Effector CD4-positive, alpha-beta T cell (primary cell): ENCODE data around the gene CHTF8.
"Not testable (repeated sequence)": the region's sequence is repeated elsewhere in the genome, so short reads cannot be mapped to it uniquely, and the experiment has no call there.

Experiments used
- DNase-seq: peaks from one replicate; pipeline ENCODE4 v3.0.0-alpha.2; 2020

The CHTF8 gene

DNA sequence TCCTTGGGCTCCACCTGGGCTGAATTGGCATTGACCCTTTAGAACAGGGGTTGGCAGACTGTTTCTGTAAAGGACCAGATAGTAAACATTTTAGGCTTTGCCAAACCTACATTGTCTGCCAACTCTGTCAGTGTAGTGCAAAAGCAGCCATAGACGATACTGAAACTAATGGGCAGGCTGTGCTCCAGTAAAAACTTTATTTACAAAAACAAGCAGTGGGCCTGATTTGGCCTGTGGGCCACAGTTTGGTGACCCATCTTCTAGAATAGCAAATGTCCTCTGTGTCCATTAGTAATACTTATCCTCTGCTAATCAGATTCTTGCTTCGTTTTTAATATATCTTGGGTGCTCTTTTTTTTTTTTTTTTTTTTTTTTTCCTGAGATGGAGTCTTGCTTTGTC is 6.2 kb upstream of the CHTF8 start:
- DNase-seq, result no peak

DNA sequence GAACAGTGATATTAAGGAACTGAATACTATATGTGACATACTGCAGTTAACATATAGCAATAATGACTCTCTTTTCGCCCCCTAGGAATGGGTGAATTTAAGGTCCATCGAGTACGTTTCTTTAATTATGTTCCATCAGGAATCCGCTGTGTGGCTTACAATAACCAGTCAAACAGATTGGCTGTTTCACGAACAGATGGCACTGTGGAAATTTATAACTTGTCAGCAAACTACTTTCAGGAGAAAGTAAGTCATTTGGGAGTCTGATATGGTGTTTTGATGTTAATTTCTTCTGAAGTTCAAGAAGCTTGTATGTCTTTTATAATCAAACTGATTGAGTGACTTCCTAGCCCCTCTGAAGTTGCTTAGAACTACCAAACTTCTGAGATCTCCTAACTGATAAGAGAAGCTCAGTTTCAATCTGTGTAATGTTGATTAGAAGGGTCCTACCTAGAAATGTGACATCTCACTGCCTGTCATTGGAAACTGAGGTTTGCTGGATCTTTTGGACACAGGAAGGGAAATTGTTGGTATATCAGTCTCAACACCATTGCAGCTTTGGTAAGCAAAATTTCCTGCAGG is 1.1 kb upstream of the CHTF8 start:
- no peak for DNase-seq

DNA sequence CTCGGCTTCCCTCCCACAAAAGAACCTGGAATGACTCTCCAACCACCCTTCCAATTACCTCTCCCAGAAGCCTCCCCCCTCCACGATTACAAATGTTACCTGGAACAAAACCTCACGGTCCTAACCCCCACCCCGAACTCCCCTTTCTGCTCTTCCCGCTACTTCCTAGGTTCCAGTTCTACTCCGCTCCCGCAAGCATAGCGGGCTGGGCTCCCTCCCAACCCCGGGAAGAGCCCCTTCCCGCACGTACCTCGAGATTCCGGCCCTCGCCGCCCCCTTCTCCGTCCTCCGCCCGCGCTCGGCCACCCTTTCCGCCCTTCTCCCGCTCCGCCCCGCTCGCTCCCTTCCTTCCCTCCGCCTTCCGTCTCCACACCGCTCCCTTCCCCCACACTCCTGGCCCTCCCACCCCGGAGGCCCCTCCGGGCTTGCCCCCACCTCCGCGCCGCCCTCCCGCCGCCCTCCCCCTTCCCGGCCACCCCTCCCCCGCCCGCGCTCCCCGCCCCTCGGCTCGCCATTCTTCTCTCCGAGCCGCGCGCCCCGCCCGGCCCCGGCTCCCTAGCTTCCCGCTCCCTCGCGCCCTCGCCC is 457 bp downstream of the CHTF8 start:
- DNase-seq, result peak; percentile 61

DNA sequence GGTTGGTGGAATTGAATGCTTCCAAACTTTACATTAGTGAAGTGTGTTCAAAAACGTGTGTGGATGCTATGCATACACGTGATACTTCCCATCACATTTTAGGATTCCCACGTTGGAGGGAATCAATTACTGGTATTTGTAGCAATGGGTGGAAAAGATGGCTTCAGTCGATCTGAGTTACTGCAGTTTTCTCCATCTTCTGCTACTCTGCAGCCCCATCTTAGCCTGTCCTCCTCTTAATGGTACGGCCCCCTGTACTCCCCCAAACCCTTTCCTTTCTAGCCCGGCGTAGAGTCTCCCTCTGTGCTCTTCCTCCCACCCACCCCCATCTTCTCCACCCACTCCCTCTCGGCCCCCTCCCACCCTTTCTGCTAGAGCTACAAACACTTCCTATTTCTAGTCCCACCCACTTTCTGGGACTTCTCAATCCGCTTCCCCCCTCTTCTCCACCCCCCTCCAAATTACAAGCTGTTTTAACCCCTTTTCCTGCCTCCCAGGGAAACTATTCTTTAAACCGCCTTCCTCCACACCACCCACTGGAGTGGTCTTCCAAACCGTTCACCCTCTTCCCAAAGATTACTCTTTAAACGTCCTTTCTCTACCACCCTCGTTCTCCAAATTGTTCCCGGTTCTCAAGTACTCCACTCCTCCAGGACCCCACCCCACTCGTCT is 1.1 kb downstream of the CHTF8 start:
- DNase-seq, result peak; percentile 16

DNA sequence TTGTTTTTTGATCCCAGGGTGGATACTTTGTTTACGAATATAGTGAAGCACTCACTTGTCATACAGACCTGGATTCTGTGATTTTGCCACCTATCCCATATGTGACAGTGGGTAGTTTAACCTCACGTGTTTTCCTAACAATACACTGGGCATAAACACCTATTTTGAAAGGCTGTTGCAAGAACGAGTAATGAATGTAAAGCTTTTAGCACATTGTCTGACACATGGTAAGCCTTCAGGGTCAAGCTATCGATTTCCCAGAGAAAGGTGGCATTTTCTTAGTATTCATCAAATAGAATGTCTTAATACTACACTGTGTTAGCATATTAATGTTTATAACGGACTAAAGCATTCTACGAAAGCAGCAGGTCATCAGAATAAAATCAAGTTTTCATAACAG is 1.9 kb downstream of the CHTF8 start:
- DNase-seq, result no peak

DNA sequence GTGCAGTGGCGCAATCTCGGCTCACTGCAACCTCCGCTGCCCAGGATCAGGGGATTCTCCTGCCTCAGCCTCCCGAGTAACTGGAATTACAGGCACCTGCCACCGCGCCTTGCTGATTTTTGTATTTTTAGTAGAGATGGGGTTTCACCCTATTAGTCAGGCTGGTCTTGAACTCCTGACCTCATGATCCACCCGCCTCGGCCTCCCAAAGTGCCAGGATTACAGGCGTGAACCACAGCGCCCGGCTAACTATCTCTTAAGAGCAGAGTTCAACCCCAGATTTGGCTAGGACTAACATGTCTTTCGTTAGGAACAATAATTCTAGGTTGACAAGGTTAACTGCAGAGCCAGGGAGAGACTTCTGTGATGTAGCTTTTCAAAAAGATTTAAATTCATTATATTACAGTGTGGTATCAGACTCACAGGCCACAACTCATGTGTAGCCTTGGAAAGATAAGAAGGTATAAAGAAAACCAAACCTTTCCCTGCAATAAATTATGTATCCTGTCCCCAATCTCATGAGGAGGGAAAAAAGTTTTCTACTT is 4.3 kb downstream of the CHTF8 start:
- DNase-seq, result no peak

DNA sequence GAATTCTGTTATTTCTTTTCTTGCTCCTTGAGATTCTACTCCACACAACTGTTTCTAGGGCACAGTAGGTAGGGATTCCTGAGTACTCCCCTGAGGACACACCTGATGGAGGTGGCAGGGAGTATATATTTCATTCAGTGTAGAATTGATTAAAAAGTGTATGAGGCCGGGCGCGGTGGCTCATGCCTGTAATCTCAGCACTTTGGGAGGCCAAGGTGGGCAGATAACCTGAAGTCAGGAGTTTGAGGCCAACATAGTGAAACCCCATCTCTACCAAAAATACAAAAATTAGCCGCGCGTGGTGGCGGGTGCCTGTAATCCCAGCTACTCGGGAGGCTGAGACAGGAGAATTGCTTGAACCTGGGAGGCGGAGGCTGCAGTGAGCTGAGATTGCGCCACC is 5.6 kb downstream of the CHTF8 start:
- not testable (repeated sequence) for DNase-seq

DNA sequence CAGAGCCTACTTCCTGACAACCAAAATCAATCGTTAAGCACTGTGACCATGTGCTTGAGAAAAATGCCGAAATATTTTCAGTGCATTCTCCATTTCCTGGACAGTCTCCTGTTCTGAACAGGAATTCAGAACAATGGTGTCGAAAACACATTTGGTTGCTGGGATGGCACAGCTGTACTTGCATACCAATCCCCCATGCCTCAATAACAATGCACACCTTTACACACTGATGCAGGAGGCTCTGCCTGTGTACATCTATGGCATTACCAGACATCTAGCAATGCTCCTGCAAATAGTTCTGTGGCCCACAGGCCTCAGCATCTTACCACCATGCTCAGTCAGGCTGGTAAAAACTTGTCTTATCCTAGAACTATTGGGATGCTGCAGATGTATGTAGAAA is 6.2 kb downstream of the CHTF8 start:
- no peak for DNase-seq

DNA sequence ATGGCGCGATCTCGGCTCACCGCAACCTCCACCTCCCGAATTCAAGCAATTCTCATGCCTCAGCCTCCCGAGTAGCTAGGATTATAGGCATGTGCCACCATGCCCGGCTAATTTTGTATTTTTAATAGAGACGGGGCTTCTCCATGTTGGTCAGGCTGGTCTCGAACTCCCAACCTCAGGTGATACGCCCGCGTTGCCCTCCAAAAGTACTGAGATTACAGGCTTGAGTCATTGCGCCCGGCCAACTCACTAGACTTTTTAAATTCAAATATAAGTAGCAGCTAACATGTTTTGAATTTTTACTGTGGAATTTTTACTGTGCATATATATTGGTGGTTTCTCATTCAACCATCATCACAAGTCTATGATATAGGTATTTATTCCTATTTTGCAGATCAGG is 7.4 kb downstream of the CHTF8 start:
- DNase-seq, result not testable (repeated sequence)

DNA sequence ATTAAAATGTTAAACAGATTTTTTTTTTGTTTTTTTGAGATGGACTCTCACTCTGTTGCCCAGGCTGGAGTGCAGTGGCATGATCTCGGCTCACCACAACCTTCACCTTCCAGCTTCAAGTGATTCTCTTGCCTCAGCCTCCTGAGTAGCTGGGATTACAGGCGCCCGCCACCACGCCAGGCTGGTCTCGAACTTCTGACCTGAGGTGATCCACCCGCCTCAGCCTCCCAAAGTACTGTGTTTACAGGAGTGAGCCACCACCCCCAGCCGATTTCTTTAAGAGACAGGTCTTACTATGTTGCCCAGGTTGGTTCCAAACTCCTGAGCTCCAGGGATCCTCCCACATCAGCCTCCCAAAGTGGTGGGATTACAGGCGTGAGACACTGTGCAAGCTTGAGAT is 8.0 kb downstream of the CHTF8 start:
- DNase-seq, result not testable (repeated sequence)

DNA sequence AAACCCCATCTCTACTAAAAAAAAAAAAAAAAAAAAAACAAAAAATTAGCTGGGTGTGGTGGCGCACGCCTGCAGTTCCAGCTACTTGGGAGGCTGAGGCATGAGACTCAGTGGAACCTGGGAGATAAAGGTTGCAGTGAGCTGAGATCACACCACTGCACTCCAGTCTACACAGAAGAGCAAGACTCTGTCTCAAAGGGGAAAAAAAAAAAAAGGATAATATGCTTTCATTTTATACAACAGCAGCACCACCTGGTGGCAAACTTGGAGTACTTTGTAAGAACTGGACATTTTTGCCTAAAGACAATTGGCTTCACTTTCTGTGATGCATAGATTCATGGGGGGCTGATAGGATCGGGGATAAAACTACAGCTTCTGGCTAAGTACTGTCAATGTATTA is 8.5 kb downstream of the CHTF8 start:
- peak; percentile 68 for DNase-seq

DNA sequence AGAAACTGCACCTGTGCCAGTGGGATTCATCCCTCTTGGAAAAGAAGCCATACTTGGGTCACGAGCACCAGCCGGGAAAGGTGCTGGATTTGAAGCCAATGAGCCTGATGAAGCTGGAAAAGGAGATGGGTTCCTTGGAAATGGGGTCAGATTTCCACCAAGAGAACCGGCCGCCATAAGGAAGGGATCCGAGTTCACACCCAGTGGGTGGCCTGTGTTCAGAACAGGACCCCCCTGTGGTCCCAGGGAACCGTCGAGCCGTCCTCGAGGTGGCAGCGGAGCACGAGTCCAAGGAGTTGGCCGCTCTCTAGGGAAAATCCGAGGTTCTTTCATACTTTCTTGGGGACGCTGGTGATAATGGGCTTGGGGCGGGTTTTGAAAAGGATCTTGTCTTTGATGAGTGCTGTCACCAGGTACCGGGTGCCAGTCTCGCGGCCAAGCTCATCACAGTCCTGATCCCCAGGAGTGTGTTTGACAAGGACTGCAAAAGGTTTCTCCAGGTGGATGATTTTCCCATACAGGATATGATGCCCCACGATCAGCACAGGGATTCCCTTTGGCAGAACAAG is 12.2 kb downstream of the CHTF8 start:
- no peak for DNase-seq

DNA sequence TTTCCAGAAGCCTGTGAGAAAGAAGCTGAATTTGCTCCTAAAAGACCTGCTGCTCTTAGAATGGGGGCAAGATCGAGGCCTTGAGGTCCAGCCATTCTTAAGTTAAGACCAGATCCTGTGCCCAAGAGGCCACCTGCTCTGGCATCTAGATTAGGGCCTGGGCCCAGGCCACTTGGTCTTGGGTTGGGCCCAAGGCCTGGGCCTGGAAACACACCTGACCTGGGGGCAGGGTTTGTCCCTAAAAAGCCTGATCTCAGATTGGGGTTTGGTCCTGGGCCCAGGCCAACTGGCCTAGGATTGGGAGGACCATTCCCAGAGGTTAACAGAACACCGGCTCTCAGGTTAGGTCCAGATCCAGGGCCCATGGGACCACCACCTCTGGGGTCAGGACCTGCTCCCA is 12.9 kb downstream of the CHTF8 start:
- no peak for DNase-seq

DNA sequence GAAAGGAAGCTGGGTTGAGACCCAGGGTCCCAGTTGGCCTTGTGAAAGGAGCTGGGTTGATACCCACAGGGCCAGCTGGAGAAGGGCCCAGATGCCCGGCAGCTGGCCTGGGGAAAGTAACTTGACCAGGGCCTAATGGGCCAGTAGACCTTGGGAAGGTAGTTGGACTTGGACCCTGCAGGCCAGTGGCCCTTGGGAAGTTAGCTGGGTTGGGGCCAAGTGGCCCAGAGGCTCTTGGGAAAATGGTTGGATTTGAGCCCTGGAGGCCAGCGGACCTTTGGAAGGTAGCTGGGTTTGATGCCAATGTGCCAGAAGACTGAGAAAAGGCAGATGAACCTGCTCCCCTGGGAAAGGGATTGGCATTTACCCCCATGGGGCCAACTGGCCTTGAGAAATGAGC is 13.4 kb downstream of the CHTF8 start:
- no peak for DNase-seq

DNA sequence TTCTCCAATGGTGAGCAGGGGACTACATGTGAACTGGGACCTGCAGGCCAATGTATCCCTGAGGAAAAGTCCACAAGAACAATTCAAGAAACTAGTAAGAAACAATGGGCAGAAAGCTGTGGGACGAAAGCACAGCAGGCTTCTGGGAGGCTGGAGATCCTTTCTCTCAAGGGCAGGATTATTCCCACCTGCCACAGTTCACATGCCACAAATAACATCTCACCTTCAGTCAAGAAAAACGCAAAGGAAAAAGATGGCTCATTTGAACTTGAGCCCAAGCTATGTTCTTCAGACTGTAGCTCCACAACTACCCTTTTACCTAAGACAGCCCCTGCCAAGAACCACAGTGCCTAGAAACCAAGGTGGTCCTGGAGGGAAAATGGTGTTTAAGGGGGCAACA is 13.9 kb downstream of the CHTF8 start:
- no peak for DNase-seq

DNA sequence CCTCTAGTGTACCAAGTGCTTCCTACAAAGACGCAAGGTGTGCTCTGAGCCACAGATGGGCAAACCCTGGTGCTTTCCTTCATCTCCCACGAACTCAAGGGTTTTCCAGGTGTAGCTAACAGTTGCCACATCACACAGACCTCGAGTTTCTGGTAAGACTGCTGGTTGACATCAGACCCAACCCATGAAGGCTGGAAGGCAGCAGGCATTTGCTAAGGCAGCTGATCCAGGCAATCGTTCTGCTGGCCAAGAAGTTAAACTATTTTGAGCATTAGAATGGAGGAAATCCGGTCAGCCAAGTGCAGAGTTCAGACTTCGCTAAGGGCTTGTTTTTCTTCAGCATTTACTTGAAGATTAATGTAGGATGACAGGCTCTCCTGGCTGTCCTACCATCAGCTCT is 15.5 kb downstream of the CHTF8 start:
- no peak for DNase-seq

DNA sequence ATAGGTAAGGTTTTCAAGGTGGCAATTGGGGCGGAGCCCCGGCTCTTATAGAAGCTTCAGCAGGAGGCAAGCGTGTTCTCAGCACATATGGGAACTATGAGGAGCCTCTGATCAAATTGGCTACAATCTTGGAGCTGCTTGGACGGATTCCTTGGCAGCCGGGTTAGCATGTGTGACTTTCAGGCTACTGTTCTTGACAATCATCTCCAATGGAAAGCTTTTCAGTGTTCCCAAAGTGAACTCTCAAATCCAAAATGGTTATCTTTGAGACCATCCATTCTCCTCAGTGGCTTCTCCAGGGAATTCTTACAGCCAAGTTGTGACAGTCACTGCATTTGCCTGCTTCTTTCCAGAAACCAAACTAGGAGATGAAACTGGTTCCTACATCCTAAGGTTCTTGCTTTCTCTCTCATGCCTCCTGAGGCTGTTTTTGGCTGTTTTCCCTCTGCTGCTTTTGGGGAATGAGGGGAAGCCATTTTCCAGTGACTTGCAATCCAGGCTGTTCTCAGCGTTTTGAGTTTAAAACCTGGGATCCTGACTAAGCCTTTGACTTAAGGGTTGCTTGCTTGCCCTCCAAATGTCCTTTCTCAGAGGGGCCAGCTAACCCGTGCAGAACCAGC is 16.0 kb downstream of the CHTF8 start:
- no peak for DNase-seq

DNA sequence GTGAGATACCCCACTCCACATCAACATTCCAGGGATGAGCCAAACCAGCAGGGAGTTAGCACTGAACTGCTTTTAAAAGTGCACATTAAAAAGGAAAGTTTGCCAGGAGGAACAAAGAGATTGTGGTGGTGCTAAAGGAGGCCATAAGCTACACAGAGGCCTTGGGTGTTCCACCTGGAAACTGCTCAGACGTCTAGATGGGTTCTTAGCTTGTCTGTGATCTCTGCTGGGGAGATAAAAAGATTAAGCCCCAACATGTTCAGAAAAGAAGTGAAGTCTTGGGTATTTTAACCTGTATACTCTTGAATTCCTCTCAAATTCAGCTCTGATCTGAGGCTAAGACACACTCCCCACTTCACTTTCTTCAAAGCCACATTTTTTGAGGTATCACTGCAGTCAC is 16.6 kb downstream of the CHTF8 start:
- DNase-seq, result no peak

DNA sequence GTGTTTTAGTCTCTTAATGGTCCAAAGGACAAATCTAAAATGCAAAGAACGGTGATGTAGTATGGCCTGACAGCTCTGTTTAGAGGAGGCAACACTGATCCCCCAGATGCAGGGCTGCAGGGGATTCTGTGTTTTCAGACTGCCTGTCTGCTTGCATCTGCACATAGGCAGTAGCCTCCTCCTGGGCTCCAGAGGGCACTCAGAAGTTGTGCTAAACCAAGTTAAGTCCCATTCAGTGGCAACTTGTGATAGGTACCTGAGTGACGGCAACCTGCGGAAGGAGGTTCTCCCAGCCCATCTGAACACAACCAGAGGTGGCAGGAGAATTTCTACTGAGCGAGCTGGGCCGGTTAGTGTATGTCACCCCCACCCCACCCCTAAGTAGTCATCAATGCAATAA is 17.0 kb downstream of the CHTF8 start:
- no peak for DNase-seq

DNA sequence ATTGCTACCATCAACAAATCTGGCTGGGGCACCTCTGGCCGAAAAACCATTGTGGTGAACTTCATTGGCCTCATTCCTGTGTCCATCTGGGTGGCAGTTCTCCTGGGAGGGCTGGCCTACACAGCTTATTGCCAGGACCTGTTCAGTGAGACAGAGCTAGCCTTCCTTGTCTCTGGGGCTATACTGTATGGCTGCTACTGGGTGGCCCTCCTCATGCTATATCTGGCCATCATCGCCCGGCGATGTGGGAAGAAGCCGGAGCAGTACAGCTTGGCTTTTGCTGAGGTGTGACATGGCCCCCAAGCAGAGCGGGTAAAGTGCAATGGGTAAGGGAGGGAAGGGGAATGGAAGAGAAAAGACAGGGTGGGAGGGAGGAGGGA is 17.4 kb downstream of the CHTF8 start:
- DNase-seq, result no peak

DNA sequence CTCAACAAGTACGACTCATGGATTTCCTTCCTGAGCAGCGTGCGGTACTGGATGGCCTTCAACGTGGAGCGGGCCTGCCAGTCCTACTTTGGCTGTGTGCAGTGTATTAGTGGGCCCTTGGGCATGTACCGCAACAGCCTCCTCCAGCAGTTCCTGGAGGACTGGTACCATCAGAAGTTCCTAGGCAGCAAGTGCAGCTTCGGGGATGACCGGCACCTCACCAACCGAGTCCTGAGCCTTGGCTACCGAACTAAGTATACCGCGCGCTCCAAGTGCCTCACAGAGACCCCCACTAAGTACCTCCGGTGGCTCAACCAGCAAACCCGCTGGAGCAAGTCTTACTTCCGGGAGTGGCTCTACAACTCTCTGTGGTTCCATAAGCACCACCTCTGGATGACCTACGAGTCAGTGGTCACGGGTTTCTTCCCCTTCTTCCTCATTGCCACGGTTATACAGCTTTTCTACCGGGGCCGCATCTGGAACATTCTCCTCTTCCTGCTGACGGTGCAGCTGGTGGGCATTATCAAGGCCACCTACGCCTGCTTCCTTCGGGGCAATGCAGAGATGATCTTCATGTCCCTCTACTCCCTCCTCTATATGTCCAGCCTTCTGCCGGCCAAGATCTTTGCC is 17.9 kb downstream of the CHTF8 start:
- no peak for DNase-seq

DNA sequence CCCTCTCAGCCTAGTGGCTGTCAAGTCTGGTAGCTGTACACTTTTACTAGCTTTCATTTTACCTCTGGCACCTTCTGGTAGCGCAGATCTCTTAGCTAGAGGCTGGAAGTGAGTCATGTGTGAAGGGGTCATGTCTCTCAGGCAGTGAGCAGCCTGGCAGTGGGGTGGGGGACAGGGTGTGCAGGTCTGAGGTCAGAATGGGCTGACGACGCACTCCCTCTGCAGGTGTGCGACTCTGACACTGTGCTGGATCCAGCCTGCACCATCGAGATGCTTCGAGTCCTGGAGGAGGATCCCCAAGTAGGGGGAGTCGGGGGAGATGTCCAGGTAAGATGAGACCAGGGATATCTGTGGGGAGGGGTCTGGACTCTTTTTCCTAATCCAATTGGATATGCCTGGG is 19.2 kb downstream of the CHTF8 start:
- no peak for DNase-seq
